RWPE2 (cell line): Measurements from ENCODE around the gene KIF18A.
A peak's percentile ranks its signal among the peaks of the same experiment; 100 is the strongest.

Experiments
- ATAC-seq: fragments of 200-7000 bp; cut with Tn5 transposase; 3 replicates; pipeline ENCODE4 v1.9.1; 2021; ENCODE audit warnings: low read depth
- DNase-seq: peaks from one replicate; pipeline ENCODE4 v3.0.0-alpha.2; 2020; ENCODE audit warnings: low spot score
- H3K27ac ChIP-seq: fragments of 450-650 bp; 2 replicates; pipeline ENCODE4 v1.5.1; 2017; ENCODE audit warnings: mild to moderate bottlenecking; ENCODE audit not compliant: poor library complexity, severe bottlenecking
- H3K27me3 ChIP-seq: fragments of 250-450 bp; sonication (Bioruptor Pico); 2 replicates; pipeline ENCODE4 v1.5.1; 2021; ENCODE audit warnings: mild to moderate bottlenecking, moderate library complexity; ENCODE audit not compliant: insufficient read depth, poor library complexity, severe bottlenecking
- H3K36me3 ChIP-seq: fragments of 250-450 bp; sonication (Bioruptor Pico); 2 replicates; pipeline ENCODE4 v1.5.1; 2020; ENCODE audit warnings: low read depth, mild to moderate bottlenecking, moderate library complexity
- H3K4me1 ChIP-seq: fragments of 250-450 bp; sonication (Bioruptor Pico); 2 replicates; pipeline ENCODE4 v1.5.1; 2021; ENCODE audit warnings: mild to moderate bottlenecking, moderate library complexity; ENCODE audit not compliant: insufficient read depth, poor library complexity, severe bottlenecking
- H3K4me3 ChIP-seq: fragments of 250-450 bp; sonication (Bioruptor Pico); 2 replicates; pipeline ENCODE4 v1.5.1; 2021; ENCODE audit warnings: mild to moderate bottlenecking, moderate library complexity; ENCODE audit not compliant: severe bottlenecking
- H3K9me3 ChIP-seq: fragments of 250-450 bp; sonication (Bioruptor Pico); 2 replicates; pipeline ENCODE4 v1.5.1; 2021; ENCODE audit warnings: mild to moderate bottlenecking, moderate library complexity; ENCODE audit not compliant: severe bottlenecking
- CTCF ChIP-seq: fragments of 450-650 bp; IDR thresholded peaks from one replicate; pipeline ENCODE4 v1.5.1; 2017; ENCODE audit warnings: mild to moderate bottlenecking, moderate library complexity; ENCODE audit not compliant: poor library complexity, severe bottlenecking

The KIF18A gene

GRCh38 chr11:28144808-28145207, 36.9 kb upstream of the KIF18A start:
- Histone ChIP-seq H3K27me3 (no peaks in the 10 kb centered on the region), H3K36me3 (no peaks in the 10 kb centered on the region), H3K9me3 (no peaks in the 10 kb centered on the region), H3K27ac (peak overlapping the region; percentile 51), H3K4me1 (peaks cover 36% of the 10 kb centered on the region), H3K4me3 (no peak overlapping the region)
- no peak for TF ChIP-seq CTCF
- no peak for DNase-seq
- ATAC-seq = no peak

- no peak for ATAC-seq
- no peak for TF ChIP-seq CTCF
- Histone ChIP-seq H3K4me3 (no peak overlapping the region), H3K36me3 (peaks cover 10% of the 10 kb centered on the region; the same call in 1 of the 2 replicates), H3K9me3 (no peaks in the 10 kb centered on the region), H3K27me3 (no peaks in the 10 kb centered on the region), H3K27ac (no peak overlapping the region), H3K4me1 (peaks cover 42% of the 10 kb centered on the region)
- DNase-seq = no peak
These were observed 34.8 kb upstream of the KIF18A start for GRCh38 chr11:28142724-28143123.

- Histone ChIP-seq H3K9me3 (peaks cover 3% of the 10 kb centered on the region), H3K27ac (peak overlapping the region; percentile 87), H3K36me3 (peaks cover 14% of the 10 kb centered on the region), H3K4me1 (peaks cover 32% of the 10 kb centered on the region), H3K4me3 (no peak overlapping the region), H3K27me3 (no peaks in the 10 kb centered on the region)
- peak; percentile 72 for DNase-seq
- peak; percentile 95 for ATAC-seq
- TF ChIP-seq CTCF = no peak
These were observed 32.9 kb upstream of the KIF18A start for GRCh38 chr11:28140689-28141455.

- Histone ChIP-seq H3K9me3 (peaks cover 4% of the 10 kb centered on the region), H3K36me3 (peaks cover 23% of the 10 kb centered on the region), H3K27ac (peak overlapping the region; percentile 87), H3K4me3 (no peak overlapping the region), H3K27me3 (no peaks in the 10 kb centered on the region), H3K4me1 (peaks cover 25% of the 10 kb centered on the region)
- DNase-seq (no peak), ATAC-seq (no peak)
- TF ChIP-seq CTCF = no peak
These were observed 32.0 kb upstream of the KIF18A start for GRCh38 chr11:28139841-28140415.

- Histone ChIP-seq H3K9me3 (peaks cover 4% of the 10 kb centered on the region), H3K4me3 (no peak overlapping the region), H3K4me1 (peaks cover 25% of the 10 kb centered on the region), H3K27ac (no peak overlapping the region), H3K27me3 (no peaks in the 10 kb centered on the region), H3K36me3 (peaks cover 28% of the 10 kb centered on the region)
- ATAC-seq (no peak), DNase-seq (no peak)
- no peak for TF ChIP-seq CTCF
These were observed 29.9 kb upstream of the KIF18A start for GRCh38 chr11:28137832-28138231.
